T follicular helper cell (primary cell): ENCODE data around the gene ADAMTS13.
"Not testable (repeated sequence)": the region's sequence is repeated elsewhere in the genome, so short reads cannot be mapped to it uniquely, and the experiment has no call there.

Experiments used
- DNase-seq: peaks from one replicate; pipeline ENCODE4 v3.0.0-alpha.2; 2020; ENCODE audit warnings: low read depth
- total RNA-seq, 2 experiments: gene quantifications; one replicate each; lab custom pipeline; 2026; lab: John Stamatoyannopoulos, UW

The ADAMTS13 gene
- 0.13 to 0.48 reads per million in 2 experiments for total RNA-seq

DNA sequence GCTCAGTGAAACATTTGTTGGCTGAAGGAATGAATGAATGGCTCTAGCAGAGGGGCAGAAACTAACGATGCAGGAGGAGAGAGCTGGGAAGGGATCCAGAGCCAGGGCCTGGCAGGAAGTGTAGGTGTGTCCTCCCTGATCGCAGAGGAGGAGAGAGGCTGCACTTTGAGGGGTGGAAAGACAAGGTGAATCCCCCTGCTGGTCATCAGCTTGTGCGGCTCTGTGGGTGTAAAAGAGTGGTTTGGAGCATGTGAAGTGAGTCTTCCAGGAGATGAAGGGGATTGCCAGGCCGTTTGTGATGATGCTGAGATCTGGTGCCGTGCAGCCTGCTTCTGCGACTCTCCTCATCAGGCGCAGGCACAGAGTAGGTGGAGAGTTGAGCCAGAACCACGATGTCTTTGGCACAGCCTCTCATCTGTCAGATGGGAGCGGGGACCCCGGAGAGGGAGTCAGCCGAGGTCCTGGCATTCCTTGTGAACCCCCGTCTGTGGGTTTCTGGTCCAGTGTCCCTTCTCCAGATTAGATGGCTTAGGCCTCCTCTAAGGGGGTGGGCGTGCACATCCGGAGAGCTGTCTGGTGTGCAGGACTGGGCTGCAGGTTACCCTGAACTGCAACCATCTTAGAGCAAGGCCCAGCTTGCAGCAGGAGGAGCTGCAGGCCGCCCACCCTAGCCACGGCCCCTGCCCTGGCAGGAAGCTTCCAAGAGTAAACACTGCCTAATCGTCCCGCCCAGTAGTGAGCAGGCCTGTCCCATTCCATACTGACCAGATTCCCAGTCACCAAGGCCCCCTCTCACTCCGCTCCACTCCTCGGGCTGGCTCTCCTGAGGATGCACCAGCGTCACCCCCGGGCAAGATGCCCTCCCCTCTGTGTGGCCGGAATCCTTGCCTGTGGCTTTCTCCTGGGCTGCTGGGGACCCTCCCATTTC, at the start of gene ADAMTS13:
ADAMTS13 (plus strand) TSS at position 753 of the 928 bp plus-strand sequence; CDS start at position 830, 77 bp downstream.
- no peak for DNase-seq

DNA sequence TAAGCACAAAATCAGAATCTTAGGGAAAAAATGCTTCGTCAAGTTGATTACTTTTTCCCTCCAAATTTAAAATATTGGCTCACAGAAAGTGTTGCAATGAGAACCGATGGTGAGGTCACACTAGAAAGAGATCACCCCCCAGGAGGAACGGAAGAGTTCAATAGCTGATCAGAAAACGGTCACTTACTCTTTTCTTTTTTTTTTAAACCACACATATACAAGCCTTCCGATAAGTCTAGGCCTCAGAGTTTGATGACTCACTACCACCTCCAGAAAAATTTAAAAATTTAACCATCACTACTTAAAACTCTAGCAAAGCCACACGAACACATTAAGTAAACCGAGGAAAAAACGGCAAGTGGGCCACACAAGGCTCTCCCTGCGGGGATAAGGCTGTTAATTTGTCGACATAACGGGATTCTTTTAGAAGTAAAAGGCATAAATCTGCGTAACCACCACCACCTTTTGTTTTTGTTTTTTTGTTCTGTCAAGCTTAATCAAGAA, 47.5 kb upstream of the ADAMTS13 start:
- no peak for DNase-seq

DNA sequence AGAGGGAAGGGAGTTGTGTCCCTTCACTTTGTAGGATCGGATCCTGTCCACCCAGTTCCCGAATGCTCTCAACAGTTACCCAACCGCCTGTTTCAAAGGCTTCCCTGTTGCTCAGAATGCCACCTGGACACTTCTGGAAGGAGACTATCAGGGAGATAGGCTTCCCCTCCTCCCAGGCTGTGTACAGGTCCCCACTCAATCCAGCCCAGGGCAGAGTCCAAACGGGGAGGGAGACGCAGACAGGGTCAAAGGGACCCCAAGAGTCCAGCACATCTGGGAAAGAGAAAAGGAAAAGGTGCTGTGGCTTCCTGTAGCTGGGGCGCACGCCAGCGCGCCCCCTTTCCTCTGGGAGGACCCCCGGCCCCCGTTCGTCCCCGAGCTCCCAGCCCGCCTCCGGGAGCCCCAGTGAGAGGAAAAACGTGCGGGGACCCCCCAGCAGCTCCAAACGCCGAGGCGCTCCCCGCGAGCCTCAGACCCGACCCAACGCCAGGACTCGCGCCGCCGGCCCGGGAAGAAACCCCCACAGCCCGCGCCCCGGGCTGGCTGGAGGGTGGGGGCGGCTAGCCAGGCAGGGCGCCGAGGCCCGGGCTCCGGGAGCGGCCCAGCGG, 46.9 kb upstream of the ADAMTS13 start:
- DNase-seq: no peak

DNA sequence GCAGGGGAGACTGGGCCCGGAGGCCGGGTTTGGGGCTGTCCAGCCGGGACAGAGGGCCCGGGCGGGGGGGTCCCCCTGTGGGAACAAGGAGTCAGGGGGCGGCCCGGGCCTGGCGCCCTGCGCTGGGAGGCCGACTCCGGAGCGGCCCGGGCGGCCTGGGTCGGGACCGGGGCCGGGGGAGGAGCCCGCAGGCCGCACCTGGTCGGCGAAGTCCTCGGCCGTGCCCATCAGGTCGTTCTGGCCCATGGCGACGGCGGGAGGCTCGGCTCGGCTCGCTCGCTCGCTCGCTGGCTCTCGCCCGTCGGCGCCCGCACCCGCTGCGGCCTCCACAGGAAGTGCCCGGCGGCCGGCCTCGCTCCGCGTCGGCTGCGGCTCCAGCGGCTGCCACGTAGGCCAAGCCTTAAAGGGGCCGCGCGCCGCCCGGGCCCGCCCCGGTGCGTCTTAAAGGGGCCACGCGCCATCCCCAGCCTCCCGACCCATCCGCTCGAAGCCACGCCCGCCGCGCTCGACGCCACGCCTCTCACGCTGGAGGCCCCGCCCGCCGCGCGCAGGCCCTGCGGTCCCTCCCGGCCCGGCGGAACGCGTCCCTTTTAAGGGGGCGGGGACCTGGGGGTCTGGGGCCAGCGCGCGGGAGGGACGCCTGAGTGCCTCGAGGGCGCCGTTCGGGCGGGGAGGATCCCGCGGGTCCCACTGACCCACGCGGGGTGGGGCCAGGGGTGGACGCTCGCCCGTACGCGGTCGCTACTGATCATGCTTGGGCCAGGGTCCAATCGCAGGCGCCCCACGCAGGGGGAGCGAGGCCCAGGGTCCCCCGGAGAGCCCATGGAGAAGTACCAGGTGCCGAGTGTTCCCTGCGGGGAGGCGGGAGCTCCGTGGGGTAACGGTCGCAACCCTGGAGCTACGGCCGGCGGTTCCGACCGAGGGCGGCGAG, 46.2 kb upstream of the ADAMTS13 start, which contains the start of the genes STKLD1 and SURF4:
STKLD1 (plus strand) TSS at position 643 of the 931 bp plus-strand sequence; CDS start at position 751, 108 bp downstream.
SURF4 (minus strand) TSS at position 337 of the 931 bp plus-strand sequence; CDS start at position 246, 91 bp downstream.
- peak; percentile 87 for DNase-seq

DNA sequence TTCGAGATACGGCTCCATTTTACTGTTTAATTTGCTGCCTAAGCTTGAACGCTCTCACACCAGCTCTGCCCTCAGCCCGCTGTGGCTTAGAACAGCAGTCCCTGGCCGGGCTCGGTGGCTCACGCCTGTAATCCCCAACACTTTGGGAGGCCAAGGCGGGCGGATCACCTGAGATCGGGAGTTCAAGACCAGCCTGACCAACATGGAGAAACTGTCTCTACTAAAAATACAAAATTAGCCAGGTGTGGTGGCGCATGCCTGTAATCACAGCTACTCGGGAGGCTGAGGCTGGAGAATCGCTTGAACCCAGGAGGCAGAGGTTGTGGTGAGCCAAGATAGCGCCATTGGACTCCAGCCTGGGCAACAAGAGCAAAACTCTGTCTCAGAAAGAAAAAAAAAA, 44.9 kb upstream of the ADAMTS13 start:
- DNase-seq: not testable (repeated sequence)

DNA sequence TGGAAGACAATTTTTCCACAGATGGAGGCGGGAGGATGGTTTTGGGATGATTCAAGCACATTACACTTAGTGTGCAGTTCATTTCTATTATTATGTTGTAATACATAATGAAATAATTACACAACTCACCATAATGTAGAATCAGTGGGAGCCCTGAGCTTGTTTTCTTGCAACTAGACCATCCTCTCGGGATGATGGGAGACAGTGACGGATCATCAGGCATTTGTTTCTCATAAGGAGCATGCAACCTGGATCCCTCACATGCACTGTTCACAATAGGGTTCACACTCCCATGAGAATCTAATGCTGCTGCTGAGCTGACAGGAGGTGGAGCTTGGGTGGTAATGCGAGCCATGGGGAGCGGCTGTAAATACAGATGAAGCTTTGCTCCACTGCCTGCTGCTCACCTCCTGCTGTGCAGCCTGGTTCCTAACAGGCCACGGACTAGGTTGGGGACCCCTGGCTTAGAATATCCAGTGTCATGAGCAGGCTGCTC, 44.4 kb upstream of the ADAMTS13 start:
- no peak for DNase-seq

DNA sequence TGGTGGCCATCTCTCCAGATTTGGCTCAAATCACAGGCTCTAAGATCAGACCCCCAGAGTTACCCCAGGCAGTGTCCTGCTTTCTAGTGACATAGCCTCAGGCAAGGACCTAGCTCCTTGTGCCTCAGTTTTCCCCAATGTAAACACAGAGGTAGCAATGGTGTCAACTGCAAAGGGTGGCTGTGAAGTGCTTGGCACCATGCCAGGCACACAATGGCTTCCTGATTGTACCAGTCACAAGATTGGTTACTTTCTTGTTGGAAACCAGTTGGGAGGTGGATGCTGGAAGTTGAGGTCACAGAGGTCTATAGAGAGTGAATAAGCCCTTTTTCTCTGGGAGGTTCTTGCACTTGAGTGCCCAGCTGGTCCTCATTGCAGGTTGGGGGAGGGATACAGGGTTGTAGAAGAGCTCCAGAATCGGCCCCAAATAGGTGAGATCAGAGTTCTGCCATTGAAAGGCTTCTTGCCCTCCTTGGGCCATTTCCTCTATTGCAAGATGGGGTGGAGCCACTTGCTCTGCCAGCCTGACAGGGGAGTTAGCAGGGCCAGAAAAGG, 43.7 kb upstream of the ADAMTS13 start:
- DNase-seq: no peak

DNA sequence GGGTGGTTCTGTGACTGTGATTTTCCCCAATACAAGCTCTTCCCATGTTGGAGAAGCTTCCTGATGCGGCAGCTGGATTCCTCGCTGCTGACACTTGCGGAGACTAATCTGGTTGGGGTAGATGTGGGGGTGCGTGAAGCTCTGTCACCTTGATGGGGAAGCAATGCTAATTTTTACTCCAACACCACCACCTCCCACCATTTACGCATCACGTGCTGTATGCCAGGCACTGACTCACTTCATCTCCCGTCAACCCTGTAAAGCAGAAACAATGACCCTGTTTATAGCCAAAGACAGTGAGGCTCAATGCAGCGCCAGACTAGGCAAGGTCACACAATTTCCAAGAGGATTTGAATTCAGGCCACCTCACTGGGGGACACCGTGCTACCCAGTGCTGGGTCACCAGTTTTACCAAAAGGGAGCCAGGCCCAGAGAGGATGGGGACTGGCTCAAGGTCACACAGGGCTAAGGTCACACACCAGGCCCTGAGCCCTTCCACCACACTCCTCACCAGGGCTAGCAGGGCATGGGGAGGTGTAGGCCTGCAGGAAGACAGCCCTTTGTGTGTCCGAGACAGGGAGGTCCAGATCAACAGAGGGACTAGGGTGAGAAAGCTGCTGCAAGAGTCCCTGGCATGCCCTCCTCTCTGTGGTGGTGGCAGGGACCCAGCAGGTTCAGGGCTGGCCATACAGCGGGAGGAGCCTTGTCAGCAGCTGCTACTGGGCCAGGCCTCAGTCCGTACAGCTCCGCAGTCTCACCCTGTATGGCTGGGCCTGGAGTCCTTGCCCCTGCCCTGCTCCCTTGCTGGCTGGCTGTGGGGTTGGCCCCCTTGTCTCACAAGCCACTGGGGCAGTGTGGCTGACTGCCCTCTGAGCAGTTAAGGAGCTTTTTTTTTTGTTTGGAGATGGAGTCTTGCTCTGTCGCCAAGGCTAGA, 42.7 kb upstream of the ADAMTS13 start:
- no peak for DNase-seq

DNA sequence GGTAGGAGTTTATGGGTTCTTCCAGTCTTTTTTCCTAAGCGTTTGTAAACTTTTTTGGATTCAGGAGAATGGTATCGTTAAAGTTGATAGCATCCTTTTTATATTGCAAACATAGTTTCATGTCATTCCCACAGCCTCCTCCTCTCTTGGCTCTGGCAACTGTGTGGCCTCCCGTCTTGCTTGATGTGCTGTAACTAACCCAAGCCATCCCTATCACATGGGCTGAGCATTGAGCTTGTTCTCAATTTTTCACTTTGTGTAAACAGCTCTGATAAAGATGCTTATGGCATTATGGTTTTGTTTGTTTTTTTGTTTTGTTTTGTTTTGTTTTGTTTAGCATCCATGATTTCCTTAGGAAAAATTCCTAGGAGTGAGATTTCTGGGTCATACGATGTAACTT, 41.4 kb upstream of the ADAMTS13 start:
- no peak for DNase-seq

DNA sequence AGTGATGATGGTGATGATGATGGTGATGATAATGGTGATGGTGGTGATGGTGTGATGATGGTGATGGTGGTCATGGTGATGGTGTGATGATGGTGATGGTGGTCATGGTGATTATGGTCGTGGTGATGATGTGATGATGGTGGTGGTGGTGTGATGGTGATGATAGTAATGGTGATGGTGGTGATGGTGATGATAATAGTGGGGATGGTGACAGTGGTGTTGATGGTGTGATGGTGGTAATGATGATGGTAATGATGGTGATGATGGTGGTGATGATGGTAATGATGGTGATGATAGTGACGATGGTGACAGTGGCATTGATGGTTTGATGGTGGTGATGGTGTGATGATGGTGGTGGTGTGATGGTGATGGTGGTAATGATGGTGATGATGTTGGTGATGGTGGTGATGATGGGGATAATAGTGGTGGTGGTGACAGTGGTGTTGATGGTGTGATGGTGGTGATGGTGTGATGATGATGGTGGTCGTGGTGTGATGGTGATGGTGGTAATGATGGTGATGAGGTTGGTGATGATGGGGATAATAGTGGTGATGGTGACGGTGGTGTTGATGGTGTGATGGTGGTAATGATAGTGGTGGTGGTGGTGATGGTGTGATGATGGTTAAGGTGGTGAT, 39.5 kb upstream of the ADAMTS13 start:
- DNase-seq: no peak

DNA sequence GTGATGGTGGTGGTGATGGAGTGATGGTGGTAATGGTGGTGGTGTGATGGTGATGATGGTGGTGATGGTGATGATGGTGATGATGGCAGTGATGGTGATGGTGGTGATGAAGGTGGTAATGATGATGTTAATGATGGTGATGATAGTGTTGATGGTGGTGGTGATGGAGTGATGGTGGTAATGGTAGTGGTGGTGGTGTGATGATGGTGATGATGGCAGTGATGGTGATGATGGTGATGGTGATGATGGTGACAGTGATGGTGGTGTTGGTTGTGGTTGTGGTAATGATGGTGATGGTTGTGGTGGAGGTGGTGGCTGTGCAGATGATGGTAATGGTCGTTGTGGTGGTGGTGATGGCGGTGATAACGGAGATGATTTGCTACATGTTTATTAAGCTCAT, 38.7 kb upstream of the ADAMTS13 start:
- no peak for DNase-seq

DNA sequence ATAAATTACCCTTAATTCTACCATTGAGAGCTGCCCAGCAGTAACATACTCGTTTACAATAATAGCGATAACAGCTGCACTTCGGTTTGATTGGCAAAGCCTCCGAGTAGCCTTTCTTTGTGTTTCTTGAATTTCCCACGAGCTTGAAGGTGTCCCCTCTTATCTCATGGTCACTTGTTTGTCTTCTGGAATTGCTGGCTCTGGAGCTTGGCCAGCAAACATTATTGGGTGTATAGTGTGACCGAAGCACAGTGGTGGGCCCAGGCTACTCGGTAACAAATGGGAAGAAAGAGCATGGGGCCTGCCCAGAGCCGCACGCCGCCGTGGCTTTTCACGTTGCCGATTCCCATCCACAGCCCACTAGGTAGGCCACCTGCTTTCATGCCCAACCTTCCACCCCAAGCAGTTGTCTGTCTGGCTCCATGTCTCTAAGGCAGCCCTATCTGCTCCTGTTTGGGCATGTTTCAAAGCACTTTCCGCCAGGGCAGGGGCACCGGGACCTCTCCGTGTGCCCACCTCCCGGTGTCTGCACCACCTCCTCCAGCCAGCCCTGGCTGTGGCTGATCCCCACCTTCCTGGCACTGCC, 37.3 kb upstream of the ADAMTS13 start:
- DNase-seq: no peak

DNA sequence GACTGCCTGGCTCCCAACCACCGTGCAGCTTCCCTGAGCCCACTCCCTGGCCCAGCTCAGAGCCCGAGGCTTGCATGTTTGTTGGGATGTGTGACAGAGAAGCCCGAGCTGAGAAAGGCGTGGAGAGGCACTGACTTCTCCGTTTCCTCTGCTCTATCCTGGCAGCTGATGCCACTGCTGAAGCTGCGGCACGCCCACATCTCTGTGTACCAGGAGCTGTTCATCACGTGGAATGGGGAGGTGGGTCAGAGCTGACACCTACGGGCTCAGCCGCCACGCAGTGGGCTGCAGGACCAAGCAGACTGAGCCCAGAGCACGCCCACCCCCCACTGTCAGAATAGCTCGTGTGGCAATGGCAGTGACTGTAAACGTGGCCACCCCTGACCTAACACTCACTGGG, 36.7 kb upstream of the ADAMTS13 start:
- no peak for DNase-seq

DNA sequence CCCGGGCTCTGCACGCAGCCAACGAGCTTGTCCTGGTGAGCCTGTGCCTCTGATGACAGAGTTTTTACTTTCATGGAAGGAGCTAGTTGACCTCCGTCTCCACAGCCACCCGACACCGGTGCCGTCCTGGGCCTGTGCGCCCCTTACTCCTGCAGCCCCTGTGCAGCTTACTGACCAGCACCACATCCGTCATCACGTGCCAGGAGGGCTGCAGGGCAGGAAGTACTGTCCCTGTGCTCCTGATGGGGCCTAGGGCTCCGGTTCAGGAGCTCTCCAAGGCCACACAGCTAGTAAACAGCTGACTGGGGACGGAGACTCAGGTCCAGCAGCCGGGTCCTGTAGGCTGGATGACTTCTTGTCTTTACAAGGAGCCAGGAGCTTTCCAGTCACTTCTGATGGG, 35.8 kb upstream of the ADAMTS13 start:
- no peak for DNase-seq

DNA sequence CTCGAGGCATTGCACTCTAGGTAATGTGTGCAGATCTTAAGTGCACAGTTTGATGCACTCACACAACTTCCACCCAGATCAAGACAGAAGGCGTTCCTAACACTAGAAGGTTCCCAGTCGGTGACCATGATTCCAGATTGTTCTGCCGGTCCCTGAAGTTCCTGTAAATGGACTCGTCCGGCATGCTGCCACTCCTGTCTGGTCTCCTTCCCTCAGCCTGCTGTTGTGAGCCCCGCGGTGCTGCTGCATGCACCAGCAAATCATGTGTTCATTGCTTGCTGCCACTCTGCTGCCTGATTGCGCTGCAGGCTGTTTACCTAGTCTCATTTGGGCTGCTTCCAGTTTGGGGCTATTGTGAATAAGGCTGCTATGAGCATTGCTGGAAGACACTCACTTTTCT, 34.5 kb upstream of the ADAMTS13 start:
- DNase-seq: no peak

DNA sequence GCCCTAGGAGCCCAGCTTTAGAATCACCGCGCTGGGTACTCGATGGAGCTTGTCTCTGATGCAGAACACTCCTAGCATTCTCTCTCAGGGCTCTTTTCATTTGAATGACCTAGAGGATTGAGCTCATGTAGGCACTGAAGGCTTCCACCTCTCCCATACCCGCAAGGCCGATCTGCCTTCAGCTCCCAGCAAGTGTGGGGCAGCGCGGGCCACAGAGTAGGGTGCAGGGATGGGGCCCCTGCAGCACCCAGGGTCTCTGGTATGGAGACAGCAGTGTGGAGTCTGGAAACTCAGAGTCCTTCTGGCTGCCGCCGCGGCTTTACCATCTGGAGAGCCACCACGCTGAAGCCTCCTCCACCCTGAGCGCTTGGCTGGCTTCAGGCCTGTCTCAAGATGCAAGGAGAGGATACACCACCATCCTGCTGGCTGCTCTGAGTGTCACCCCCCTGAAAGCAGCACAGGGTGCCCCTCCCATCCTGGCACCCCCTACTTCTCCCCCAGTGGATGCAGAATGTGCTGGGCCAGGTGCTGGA, 33.1 kb upstream of the ADAMTS13 start:
- no peak for DNase-seq

DNA sequence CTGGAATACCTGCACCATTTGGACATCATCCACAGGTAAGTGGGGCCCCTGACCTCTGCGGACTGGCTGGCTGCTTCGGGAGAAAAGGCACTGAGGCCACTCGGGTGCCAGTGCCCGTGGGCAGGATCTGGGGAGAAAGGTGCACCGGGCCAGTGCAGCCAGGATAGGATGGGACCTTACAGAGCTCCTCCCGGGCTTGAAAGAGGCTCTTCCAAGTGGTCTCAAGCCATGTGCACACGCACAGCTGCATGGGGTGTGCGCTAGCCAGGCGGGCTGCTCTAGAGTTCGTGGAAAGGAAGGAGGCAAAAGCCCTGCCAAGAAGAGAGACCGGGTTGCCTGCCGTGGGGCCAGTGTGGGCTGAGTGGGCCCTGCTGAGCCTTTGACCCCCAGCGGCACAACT, 32.6 kb upstream of the ADAMTS13 start:
- DNase-seq: no peak

DNA sequence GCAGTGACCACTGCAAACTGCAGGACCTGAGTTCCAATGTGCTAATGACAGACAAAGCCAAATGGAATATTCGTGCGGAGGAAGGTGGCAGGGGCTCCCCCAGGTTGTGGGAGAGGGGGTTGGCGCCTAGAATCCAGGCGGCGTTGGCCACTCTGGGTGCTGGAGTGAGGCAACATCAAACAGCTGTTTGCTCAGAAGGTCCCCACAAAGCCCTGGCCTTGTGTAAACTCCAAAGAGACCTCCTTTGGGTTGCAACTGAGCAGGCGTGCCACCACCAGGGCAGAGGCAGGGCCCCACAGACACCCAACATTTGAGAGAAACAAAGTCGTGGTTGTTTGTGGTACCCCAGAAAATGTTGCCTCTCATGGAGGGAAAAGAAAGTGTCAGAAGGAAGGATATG, 31.5 kb upstream of the ADAMTS13 start:
- DNase-seq: no peak

DNA sequence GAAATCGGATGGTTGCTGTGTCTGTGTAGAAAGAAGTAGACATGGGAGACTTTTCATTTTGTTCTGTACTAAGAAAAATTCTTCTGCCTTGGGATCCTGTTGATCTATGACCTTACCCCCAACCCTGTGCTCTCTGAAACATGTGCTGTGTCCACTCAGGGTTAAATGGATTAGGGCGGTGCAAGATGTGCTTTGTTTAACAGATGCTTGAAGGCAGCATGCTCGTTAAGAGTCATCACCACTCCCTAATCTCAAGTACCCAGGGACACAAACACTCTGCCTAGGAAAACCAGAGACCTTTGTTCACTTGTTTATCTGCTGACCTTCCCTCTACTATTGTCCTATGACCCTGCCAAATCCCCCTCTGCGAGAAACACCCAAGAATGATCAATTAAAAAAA, 30.7 kb upstream of the ADAMTS13 start:
- DNase-seq: not testable (repeated sequence)
